AG04450 (cell line): ENCODE results near the gene SPNS2. TPM values are rescaled to one million over a fixed set of nuclear protein-coding genes. Genes with fewer than 3 reads are reported as not detected.

Experiments used
- CTCF ChIA-PET: fragments of 300-600, 350-600 bp; formaldehyde crosslinking; extraction: SDS; loops from one replicate; lab custom pipeline; 2022; ENCODE audit warnings: antibody characterized with exemption, inconsistent platforms; lab: Charles Lee
- POLR2A ChIA-PET: fragments of 350-600 bp; formaldehyde crosslinking; extraction: SDS; loops from one replicate; lab custom pipeline; 2021; ENCODE audit warnings: antibody characterized with exemption, inconsistent platforms; lab: Yijun Ruan, JAX
- DNase-seq: peaks from one replicate; pipeline ENCODE4 v3.0.0-alpha.2; 2011; ENCODE audit warnings: low read depth, low spot score
- H3K27ac ChIP-seq: one replicate; pipeline ENCODE4 v1.5.1; 2012; ENCODE audit warnings: low read depth, low read length, control low read depth
- H3K27me3 ChIP-seq: one replicate; pipeline ENCODE4 v1.6.0; 2012; ENCODE audit warnings: low read length; ENCODE audit not compliant: control insufficient read depth, insufficient read depth
- H3K4me3 ChIP-seq: 2 replicates; pipeline ENCODE4 v1.5.1; 2011; ENCODE audit warnings: mild to moderate bottlenecking, low read depth, low read length, control low read depth
- H3K9me3 ChIP-seq: 2 replicates; pipeline ENCODE4 v1.5.1; 2012; ENCODE audit warnings: low read length; ENCODE audit not compliant: control insufficient read depth, insufficient read depth
- polyA plus RNA-seq: library from polyadenylated mRNA; depleted of rRNA; stranded (reverse); fragments of >200 nt; gene quantifications from 2 replicates; pipeline ENCODE4 v1.2.3, GENCODE V29; 2011
- TF ChIP-seq, protein P1 (sequence below): IDR thresholded peaks from 2 replicates; pipeline ENCODE4 v1.5.1; 2011; ENCODE audit warnings: low read depth, low read length, control low read depth, inconsistent platforms

The SPNS2 gene
- polyA plus RNA-seq, 1 experiment = not detected

DNA sequence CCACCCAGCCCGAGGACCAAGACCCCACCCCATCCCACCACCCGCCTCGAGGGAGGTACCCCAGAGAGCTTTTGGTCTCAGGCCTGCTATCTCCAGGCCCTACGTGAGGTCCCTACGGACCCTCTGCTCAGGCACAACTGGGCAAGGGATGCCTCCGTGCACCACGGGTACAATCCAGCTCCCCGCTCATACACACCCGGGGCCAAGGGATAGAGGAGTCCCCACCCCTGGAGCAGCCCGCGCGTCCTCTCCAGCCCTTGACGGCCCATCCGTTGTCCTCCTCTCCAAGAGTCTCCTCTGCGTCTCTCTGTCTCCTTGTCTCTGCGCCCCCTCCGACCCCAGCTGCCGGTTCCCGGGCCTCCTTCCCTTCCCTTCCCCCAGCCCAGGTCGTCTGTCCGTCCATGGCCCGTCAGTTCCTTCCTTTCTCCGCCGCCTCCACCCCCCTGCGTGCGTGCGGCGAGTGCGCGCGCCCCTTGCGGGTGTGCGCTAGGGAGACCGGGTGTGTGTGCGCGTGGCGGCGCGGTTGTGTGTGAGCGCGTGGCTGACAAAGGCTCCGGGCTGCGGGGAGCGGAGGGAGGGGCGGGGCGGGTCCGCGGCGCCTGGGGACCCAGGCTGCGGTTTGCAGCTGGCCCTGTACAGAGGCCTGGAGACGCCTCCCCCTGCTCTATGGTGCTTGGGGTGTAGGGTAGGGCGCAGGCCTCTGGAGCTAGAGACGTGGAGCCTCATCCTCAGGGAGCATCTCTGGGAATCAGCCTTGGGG is 930 bp downstream of the SPNS2 start:
- TF ChIP-seq, protein P1, sequence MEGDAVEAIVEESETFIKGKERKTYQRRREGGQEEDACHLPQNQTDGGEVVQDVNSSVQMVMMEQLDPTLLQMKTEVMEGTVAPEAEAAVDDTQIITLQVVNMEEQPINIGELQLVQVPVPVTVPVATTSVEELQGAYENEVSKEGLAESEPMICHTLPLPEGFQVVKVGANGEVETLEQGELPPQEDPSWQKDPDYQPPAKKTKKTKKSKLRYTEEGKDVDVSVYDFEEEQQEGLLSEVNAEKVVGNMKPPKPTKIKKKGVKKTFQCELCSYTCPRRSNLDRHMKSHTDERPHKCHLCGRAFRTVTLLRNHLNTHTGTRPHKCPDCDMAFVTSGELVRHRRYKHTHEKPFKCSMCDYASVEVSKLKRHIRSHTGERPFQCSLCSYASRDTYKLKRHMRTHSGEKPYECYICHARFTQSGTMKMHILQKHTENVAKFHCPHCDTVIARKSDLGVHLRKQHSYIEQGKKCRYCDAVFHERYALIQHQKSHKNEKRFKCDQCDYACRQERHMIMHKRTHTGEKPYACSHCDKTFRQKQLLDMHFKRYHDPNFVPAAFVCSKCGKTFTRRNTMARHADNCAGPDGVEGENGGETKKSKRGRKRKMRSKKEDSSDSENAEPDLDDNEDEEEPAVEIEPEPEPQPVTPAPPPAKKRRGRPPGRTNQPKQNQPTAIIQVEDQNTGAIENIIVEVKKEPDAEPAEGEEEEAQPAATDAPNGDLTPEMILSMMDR = no peak
- no peak for DNase-seq

DNA sequence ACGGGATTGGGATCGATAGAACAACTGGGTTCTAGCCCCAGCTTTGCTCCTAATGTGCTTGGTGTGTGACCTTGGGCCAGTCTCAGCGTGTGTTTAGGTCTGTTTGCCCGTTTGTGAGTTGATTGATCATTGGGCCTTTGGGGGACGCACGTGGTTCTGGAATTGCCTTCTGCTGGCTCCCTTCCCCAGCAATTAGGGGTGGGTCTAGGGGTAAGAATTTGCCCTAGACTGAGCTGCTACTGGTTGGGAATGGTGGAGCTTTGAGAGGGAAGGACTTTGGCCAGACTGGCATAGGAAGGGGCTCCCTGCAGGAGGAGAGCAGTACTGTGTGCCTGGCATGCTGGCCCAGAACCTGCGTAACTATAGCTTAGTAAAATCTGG is 1.5 kb downstream of the SPNS2 start:
- no peaks in the 10 kb centered on the region for H3K9me3 ChIP-seq
- no peak overlapping the region for H3K27ac ChIP-seq
- H3K27me3 ChIP-seq = peaks cover 67% of the 10 kb centered on the region
- DNase-seq = no peak
- ChIA-PET POLR2A (no interaction called here), CTCF (interaction anchor here (0.6 to 0.8 kb wide), 2 partner anchors 10 to 202 kb away, joined by 3 read pairs; no protein-coding TSS in a partner anchor)
- TF ChIP-seq, protein P1 = no peak
- no peak overlapping the region for H3K4me3 ChIP-seq

More for the DNA sequence above, 930 bp downstream of the SPNS2 start:
- Histone ChIP-seq H3K4me3 (no peak overlapping the region), H3K9me3 (no peaks in the 10 kb centered on the region), H3K27ac (no peak overlapping the region), H3K27me3 (peaks cover 67% of the 10 kb centered on the region)
- CTCF ChIA-PET = interaction anchor here (0.8 kb wide), 1 partner anchor 201 kb away, joined by 3 read pairs; no protein-coding TSS in a partner anchor
- POLR2A ChIA-PET = no interaction called here

DNA sequence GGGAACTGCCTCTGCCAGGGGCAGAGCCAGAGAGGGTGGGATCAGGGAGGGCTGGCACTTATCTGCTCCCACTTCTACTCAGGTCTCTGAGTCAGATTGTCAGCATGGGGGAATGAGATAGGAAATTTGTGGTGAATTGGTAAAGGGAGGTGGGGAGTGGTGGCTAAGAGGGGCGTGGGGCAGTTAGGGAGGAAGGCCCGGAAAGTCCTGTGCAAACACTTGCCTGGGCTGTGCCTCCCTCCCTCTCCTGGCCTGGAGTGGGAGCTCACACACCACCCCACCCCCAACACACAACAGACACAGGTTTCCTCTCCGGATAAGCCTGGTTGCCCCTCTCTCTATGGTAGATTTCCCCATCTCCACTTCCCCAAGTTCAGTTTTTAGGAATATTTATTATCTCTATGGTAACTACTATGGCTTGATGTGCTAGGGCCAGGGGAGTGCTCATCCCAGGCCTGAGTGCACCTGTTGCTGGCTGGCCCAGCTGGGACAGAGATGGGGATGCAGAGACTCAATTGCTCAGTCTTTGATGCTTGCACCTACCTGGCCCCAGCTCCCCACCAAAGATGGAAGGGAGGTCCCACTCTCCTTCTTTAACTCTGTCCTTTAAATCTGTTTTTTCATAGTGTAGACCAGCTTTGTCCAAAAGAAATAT is 2.7 kb downstream of the SPNS2 start:
- Histone ChIP-seq H3K27ac (no peak overlapping the region), H3K9me3 (no peaks in the 10 kb centered on the region), H3K27me3 (peaks cover 64% of the 10 kb centered on the region), H3K4me3 (no peak overlapping the region)
- ChIA-PET POLR2A (no interaction called here), CTCF (no interaction called here)
- TF ChIP-seq, protein P1 = no peak
- no peak for DNase-seq

DNA sequence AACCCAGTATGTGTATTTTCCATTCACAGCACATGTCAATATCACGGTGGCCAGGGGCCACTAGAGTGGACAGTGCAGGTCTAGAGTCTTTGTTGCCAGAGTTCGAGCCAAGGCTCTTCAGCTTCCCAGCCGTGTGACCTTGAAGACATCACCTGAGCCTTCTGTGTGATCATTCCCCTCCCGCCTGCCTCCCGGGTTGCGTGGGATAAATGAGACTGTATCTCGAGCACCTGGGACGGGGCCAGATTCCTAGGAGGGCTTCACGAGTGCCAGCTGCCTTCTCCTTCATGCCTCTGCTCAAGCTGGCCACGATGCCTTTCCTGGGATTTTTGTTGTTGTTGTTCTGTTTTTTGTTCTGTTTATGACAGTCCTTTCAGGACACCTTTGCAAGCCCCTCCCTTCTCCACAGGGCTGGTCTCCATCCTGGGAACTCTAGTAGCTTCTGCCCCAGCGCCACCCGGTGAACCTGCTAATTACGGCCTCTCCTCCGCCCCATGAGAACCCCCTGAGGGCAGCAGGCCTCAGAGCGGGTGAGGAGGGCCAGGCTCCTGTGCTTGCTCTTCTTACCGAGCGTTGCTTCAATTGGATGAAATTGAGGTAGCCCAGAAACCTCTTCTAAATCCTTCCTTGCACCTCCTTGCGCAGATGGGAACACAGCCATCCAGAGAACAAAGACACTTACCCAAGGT is 3.9 kb downstream of the SPNS2 start:
- TF ChIP-seq, protein P1 = no peak
- Histone ChIP-seq H3K4me3 (no peak overlapping the region), H3K27ac (no peak overlapping the region), H3K9me3 (no peaks in the 10 kb centered on the region), H3K27me3 (peaks cover 54% of the 10 kb centered on the region)
- CTCF ChIA-PET = no interaction called here
- POLR2A ChIA-PET = no interaction called here
- no peak for DNase-seq
